ENCODE results near the gene MAP3K2. TPM values are rescaled to one million over a fixed set of nuclear protein-coding genes. Genes with fewer than 3 reads are reported as not detected.

The MAP3K2 gene
- total RNA-seq, 1 experiment from 2014 or later, result 54.6 TPM

DNA sequence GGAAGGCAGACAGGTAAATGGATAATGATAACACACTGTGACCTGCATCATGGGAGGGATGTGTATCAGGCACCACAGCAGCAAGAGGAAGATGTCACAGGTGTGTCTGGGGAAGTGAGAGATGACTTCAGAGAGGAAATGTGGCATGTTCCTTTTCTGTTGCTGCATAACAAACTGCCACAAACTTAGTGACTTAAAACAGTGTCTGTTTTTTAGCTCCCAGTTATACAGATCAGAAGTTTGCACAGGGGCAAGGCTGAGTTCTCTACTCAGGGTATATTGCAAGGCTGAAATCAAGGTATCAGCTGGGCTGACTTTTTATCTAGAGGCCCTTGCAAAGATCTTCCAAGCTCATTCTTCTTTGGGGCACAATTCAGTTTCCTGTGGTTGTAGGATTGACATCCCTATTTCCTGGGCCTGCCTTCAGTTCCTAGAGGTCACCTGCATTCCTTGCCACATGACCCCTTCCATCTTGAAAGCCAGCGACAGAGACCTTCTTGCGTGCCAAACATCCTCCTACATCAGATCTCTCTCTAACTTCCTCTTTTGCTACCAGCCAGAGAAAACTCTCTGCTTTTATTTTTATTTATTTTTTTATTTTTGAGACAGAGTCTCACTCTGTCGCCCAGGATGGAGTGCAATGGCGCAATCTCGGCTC, 2.1 kb upstream of the MAP3K2 start:
- ChIA-PET CTCF (no interaction called here), POLR2A (ENCODE audit: unreplicated experiment) (no interaction called here)
- H3K79me2 ChIP-seq (ENCODE audit: low read length), result peaks cover 23% of the 10 kb centered on the region
- no peak overlapping the region for H2AFZ ChIP-seq (ENCODE audit: low read length)
- no peaks in the 10 kb centered on the region for H3F3A ChIP-seq (ENCODE audit: low read length, unreplicated experiment)
- no peaks in the 10 kb centered on the region for H3K36me3 ChIP-seq (ENCODE audit: low read depth, low read length)
- no TSS peak for BruUV-seq (replicated peaks)
- peaks cover 24% of the 10 kb centered on the region for H3K4me1 ChIP-seq (ENCODE audit: insufficient read depth, low read length)
- no peak overlapping the region for H3K4me2 ChIP-seq (ENCODE audit: low read length)
- H3K9ac ChIP-seq (ENCODE audit: low read length), result no peak overlapping the region
- H3K9me2 ChIP-seq (replicated peaks; ENCODE audit: low read length), result no peaks in the 10 kb centered on the region
- H4K20me1 ChIP-seq (ENCODE audit: low read length), result peaks cover 20% of the 10 kb centered on the region
- no peak for TF ChIP-seq EZH2 (IDR thresholded peaks at IDR 0.05; ENCODE audit: low read length, unreplicated experiment)
- TF ChIP-seq EZH2phosphoT487 (IDR thresholded peaks at IDR 0.05; ENCODE audit: borderline replicate concordance, low read length), result no peak
- no peak for TF ChIP-seq CTCF (conservative IDR thresholded peaks at IDR 0.05; ENCODE audit: low read depth, low read length)
- no peaks in the 10 kb centered on the region for H3K9me3 ChIP-seq (ENCODE audit: low read length)
- no peaks in the 10 kb centered on the region for H3K27me3 ChIP-seq (ENCODE audit: low read length)
- DNase-seq (no peak), ATAC-seq (no peak)
- intact Hi-C loops (cut with micrococcal nuclease), result loop anchor here (10.0 kb wide), 1 partner anchor 165 kb away; the partner anchor contains the start of gene CYP27C1
- H3K27ac ChIP-seq (ENCODE audit: low read length), result no peak overlapping the region
- no peak overlapping the region for H3K4me3 ChIP-seq (ENCODE audit: low read length)

GRCh38 chr2:127388423-127389164, 819 bp upstream of the MAP3K2 start:
- ATAC-seq (peak; percentile 1; the same call in 1 of the 2 replicates), DNase-seq (peak; percentile 43)
- CTCF ChIA-PET, result no interaction called here
- peak overlapping the region; percentile 84 for H3K9ac ChIP-seq (ENCODE audit: low read length)
- H3K79me2 ChIP-seq (ENCODE audit: low read length), result peaks cover 34% of the 10 kb centered on the region
- H3K27ac ChIP-seq (ENCODE audit: low read length), result peak overlapping the region; percentile 76
- H3K9me3 ChIP-seq (ENCODE audit: low read length), result no peaks in the 10 kb centered on the region
- H3K4me3 ChIP-seq (ENCODE audit: low read length), result peak overlapping the region; percentile 69
- peak overlapping the region; percentile 80 for H2AFZ ChIP-seq (ENCODE audit: low read length)
- peaks cover 28% of the 10 kb centered on the region for H3K4me1 ChIP-seq (ENCODE audit: insufficient read depth, low read length)
- intact Hi-C loops (cut with micrococcal nuclease), result loop anchor here (1.0 to 10.0 kb wide), 2 partner anchors 10 to 164 kb away; partner anchors contain the start of gene CYP27C1
- no peak for TF ChIP-seq CTCF (conservative IDR thresholded peaks at IDR 0.05; ENCODE audit: low read depth, low read length)
- TF ChIP-seq EZH2 (IDR thresholded peaks at IDR 0.05; ENCODE audit: low read length, unreplicated experiment), result no peak
- no peak for TF ChIP-seq EZH2phosphoT487 (IDR thresholded peaks at IDR 0.05; ENCODE audit: borderline replicate concordance, low read length)
- BruUV-seq (replicated peaks), result TSS peak; percentile 84
- H4K20me1 ChIP-seq (ENCODE audit: low read length), result peaks cover 23% of the 10 kb centered on the region
- no peaks in the 10 kb centered on the region for H3F3A ChIP-seq (ENCODE audit: low read length, unreplicated experiment)
- no peaks in the 10 kb centered on the region for H3K36me3 ChIP-seq (ENCODE audit: low read depth, low read length)
- H3K9me2 ChIP-seq (replicated peaks; ENCODE audit: low read length), result no peaks in the 10 kb centered on the region
- peak overlapping the region; percentile 94 for H3K4me2 ChIP-seq (ENCODE audit: low read length)
- POLR2A ChIA-PET (ENCODE audit: unreplicated experiment), result interaction anchor here (0.7 kb wide), 1 partner anchor 48 kb away, joined by 3 read pairs; no protein-coding TSS in a partner anchor
- H3K27me3 ChIP-seq (ENCODE audit: low read length), result no peaks in the 10 kb centered on the region

Measured in PC-3 (cell line).